PC-9 (cell line): ENCODE measurements around the gene KRTAP13-4.

Source experiments
- CTCF ChIP-seq: fragments of 200-600 bp; sonication (generic); conservative IDR thresholded peaks from 2 replicates; pipeline ENCODE4 v1.6.1; 2017; ENCODE audit warnings: mixed run types, antibody characterized with exemption, mild to moderate bottlenecking, moderate library complexity
- EZH2 ChIP-seq: fragments of 200-600 bp; sonication (generic); IDR thresholded peaks from 2 replicates; pipeline ENCODE4 v1.8.0; 2017; ENCODE audit warnings: antibody characterized with exemption, low read depth

- TF ChIP-seq CTCF: no peak
- TF ChIP-seq EZH2: no peak
Observed at GRCh38 chr21:30395731-30396130, 34.3 kb upstream of the KRTAP13-4 start, which contains the start of gene KRTAP13-1.
